Stimulated activated CD8-positive, alpha-beta memory T cell treated with anti-CD3 and anti-CD28 coated beads, Interleukin-7, amount 100 ng/mL, for 1 hour (primary cell): ENCODE data around the gene ADAM12.
"Not testable (repeated sequence)": the region's sequence is repeated elsewhere in the genome, so short reads cannot be mapped to it uniquely, and the experiment has no call there.

Source experiments
- DNase-seq, 2 donors: peaks; one replicate each; pipeline ENCODE4 v3.0.0-alpha.2; 2020; ENCODE audit warnings: low read depth in 2 of 2

The ADAM12 gene

DNA sequence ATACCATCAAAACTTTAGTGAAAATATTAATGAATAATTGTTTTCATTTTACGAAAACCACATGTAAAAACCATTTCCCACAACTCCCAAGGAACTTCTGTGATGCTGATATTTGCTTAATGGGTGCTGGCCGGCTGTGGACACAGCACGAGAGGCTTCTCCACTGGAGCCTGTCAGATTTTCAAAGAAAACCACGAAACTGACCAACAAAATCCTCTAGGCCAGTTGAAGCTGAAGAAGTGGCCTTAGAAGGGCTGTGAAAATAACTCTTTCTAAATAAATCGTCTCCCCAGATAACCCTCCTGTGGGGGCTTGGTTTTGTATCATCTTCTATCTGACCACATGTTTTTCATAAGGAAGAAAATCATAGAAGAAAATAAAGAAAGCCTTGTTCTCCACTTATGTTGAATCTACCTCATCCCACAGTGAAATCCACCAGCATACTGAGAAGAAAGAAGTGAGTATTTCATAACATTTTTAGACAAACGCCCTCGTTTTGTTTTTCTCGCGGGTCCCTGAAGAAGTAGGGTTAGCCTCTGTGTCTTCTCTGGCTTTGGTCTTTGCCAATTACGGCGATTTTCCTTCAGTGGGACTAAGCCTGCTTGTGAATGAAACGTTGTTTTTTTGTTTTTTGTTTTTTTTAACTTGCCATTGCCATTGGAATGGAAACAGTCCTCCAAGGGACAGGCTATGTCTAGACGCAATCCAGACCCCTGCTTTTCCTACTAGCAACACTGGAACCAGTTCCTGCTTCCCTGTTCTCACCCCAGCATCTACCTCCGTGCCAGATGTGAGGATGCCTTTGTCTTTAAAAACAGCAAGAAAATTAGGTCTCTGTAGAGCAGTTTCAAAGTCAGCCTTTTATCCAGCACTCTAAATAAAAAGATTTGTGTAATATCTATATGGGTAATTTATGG lies 123.9 kb downstream of the ADAM12 start:
- DNase-seq: no peak

DNA sequence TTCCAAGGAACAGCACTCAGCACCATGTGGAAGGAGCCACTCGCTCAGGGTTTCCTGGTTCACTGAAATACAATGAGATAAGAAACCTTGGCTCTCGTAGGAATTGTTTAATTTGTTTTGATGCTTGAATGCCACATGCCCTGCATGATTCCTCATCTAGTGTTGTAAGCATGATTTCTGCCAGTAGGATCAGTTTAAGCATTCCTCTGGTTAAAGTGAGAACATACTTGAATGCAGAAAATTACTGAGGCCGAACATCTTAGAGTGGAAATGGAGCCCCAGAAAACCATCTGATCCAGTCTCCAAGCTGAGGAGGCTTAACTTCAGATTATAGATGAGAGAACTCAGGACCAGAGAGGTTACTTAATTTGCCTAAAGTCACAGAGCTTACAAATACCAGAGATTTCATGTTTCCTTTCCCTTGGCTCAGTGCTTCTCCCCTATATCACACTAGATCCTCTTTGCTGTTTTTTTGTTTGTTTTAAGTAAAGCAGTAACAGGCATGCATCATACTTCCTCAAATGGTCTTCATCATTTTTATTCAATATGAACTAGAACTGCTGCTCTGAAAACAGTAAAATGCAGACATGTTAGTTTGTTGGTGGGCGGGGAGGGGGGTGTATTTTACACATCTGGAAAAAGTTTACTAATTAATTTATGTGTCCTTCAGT lies 125.1 kb downstream of the ADAM12 start:
- DNase-seq: no peak

DNA sequence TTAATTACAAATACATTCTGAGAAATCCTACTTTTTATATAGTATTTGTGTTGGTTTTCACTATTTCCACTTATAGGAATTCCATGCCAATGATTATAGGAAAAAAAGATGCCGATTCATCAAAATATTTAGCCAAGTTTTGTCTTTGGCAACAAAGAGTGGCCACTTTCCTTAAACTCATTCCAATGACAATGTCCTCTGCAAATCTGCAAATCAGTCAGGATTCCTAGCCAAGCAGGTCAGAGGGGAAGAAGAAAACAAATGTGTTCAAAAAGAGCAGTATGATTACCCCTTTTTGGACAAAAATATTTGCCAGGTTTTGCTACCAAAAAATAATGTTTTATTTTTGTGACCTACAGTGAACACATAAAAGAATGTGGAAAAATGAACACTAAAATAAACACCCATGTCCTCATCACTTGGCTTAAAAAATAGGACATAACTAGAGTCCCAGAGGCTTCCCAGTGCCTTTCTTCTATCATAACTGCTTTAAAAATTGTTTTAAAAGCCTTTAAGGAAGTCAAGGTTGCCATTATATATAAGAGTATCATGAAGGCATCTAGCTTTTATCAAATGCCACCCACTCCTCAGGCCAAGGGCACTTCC lies 125.9 kb downstream of the ADAM12 start:
- DNase-seq: no peak

DNA sequence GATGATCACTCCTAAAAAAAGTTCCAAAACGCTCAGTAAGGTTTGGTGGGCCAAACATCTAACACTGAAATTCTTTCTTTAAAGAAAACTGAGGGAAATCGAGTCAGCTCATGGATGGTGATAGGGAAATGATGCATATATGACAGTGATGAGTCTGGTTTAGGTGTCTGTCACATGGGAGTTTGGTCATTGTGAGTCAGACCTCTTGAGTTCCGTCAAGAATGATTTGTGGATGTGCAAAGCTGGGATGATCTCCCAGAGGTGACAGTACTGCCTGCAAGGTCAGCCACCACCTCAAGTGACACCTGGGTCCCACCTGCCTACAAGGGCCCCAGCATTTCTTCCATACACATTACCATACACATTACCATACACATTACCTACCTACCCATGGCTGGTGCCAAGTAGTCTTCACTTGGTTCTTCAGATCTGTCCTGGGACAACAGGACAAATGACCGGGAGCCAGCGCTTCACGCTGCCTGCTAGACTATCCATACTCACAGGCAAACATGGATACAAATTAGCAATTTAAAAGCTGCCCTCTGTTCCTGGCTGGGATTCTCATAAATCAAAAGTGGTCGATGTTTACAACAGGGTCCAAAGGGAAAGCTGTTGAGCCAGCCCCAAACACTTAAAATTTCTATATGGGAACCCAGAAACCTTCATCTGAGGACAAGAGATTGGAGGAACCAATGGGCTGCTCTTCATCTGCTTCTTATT lies 128.4 kb downstream of the ADAM12 start:
- no peak for DNase-seq

DNA sequence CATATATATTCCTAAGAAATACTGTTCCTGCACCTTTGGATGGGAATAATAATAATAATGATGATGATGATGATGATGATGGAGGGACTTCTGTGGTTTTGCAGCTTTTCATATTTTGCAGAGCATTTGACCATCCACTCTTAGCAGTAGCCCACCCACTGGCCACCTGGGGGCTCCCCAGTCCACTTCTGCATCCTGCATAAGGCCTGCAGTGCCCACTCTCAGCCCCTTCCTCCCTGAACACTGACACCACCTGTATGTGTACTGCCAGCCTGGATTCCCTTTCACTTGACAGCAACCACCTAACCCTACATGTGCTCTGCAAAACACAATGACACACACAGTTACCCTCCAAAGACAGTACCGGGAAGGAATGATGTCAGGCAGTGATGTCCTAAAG lies 131.4 kb downstream of the ADAM12 start:
- DNase-seq: no peak

DNA sequence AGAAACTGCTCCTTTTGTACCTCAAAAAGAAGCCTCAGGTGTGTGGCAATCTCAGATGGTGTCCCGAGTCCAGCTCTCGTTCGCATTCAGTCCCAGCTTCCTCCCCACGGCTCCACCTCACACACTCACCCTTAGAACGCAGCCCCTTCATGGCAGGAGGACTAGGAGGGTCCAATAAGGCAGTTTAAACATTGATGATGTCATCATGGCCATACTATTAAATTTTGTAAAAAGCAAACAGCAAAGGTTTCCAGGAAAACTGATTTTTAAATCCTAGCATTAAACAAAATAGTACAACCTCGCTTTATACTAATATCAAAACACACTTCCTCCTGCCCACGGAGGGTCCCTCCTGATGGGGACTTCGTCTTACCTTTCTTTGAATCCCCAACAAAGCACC lies 133.0 kb downstream of the ADAM12 start:
- DNase-seq: no peak

DNA sequence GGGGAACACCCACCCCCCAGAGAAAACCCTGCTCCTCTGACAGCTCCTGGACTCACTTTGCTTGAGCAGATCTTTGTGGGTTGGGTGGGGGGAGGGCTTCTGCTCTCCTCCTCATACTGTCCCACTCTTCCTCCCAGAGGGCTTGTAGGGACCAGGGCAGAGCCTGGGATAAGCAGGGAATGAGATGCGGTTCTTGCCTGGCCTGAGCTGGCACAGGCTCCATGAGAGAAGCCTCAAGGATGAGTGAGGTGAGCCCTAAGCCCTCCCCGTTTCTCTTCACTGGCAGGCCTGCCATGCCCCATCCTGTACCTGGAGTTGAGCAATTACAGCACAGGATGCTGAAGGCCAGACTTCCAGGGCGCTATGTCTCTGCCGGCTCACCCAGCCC lies 134.7 kb downstream of the ADAM12 start:
- DNase-seq: no peak

DNA sequence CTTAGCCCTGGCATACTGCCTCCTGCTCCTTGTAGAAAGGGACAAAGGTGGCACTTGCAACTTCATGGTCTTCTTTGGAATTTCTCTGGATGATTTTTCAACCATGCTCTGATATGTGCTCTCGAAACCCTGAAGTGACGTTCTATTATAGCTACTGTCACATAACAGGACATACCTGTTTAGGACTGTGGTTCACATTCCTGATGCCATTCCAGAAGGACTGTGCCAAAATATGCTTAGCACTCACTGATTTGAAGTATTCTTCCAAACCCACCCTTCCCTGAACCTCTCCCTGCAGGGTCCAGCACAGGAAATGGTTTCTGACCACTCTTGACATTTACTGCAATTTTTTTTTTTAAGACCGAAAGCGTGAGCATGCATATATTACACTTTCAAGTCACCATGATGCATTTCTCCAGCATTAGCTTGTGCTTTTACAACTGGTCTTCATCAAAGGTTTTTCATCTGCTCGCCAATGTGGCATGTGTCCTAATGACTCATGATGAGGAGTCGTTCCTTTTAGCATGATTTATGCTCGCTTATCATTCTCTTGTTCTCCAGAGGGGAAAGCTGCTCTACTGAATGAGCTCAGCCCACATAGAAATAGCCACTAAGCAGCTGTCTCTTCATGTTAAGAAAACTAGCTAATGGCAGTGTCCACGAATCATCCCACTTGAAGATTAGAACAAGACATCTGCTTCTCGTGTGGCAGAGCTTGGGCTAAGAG lies 135.2 kb downstream of the ADAM12 start:
- DNase-seq: no peak

DNA sequence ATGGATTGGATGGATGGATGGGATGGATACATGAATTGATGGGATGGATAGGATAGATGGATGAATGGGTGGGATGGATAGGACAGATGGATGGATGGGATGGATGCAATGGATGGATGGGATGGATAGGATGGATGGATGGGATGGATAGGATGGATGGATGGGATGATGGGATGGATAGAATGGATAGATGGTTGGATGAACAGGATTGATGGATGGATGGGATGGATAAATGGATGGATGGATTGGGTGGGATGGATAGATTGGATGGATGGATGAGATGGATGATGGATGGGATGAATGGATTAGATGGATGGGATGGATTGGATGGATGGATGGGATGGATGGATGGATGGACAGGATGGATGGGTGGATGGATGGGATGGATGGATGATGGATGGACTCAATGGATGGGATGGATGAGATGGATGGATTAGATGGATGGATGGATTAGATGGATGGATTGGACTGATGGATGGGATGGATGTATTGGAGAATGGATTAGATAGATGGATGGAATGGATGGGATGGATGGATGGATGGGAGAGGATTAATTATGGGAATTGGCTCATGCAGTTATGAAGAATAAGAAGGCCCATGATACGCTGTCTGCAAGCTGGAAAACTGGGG lies 136.4 kb downstream of the ADAM12 start:
- no peak for DNase-seq

DNA sequence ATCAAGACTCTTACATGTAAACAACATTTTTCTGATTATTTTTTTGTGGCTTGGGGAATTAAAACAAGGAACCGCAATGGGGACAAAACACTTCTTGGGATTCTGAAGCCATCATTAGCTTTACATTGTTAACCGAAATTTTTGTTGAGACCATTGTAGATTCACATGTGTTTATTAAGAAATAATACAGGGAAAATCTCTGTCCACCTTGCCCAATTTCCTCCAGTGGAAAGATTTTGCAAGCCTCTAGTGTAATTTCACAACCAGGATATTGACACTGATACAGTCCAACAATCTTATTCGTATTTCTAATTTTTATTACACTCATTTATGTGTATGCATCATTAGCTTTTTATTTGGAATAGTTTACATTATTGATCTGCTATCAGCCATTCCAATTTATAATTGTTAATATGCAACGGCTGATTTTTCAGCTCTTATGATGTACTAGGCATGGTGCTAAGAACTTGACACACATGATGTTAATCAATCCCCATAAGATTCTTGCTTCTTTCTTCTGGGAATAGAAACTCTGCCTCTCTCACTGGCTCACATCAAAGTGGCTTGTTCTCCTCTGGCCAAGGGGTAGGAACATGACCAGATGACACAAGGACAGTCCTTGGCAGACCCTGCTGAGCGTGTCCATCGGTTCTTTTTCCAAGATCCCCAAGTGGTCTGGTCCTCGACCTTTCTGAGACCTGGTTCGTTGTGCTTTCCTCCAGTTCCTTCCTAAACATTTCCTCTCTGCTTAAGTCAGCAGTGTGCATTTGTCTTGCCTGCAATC lies 137.6 kb downstream of the ADAM12 start:
- no peak for DNase-seq

DNA sequence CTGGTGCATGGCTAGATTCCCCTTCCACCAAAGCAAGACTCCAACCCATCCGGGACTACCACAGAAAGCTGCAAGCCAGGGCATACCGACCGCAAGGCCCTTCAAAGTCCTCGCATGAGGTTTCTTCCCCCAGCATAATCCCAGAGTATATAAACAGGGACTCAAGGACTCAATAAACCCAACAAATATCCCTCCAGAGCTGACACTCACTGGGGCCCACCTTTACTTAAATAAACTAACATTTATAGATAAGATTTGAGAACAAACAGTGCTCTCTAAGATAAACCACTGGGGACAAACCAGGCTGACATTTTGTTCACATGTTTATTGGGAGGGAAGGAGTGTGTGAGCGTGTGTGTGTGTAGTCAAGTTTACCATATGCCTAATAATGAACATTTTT lies 138.2 kb downstream of the ADAM12 start:
- DNase-seq: no peak

DNA sequence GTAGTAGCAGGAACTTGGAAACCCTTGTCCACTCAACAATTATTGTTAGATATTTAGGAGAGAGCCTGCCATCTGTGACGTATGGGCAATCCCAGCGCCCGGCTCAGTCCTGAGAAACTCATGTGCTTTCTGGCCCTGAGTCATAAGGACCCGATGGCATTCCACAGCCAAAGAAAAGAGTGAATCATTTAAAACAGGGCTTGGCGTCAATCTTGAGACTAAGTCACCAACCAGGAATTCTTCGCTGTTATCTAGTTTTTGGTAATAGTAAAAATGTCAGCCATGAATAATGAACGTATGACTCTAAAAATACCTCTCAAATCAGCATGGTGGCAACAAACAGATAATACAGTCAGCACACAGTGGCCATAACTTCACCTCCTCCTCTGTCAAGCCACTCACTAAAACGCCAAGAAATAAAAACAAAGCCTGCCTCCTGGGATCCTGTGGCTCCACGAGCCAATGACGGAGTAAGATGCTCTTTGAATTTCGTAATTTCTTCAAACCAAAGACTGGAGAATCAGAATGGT lies 140.8 kb downstream of the ADAM12 start:
- no peak for DNase-seq

DNA sequence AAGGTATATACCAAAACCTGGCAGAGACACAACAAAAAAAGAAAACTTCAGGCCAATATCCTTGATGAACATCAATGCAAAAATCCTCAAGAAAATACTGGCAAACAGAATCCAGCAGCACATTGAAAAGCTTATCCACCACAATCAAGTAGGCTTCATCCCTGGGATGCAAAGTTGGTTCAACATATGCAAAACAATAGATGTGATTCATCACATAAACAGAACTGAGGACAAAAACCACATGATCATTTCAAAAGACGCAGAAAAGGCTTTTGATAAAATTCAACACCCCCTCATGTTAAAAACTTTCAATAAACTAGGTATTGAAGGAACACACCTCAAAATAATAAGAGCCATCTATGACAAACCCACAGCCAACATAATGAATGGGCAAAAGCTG lies 141.9 kb downstream of the ADAM12 start:
- DNase-seq: not testable (repeated sequence)

DNA sequence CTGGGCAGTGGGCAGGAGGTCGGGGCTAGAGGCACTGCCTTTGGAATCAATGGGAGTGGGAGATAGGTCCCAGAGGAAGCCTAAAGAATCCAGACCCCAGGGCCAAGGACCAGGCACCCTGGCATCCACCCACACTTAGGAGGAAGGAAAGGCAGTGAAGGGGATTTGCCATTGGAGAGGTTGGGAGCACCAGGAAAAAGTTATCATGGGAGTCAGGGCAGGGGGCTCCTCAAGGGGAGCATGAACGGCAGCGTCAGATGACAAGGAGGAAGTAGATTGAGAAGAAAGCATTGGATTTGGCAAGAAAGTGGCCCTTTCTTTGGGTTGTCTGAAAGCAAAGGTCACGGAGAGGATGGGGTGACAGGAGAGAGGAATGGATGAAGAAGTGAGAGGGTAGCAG lies 142.8 kb downstream of the ADAM12 start:
- DNase-seq: no peak

DNA sequence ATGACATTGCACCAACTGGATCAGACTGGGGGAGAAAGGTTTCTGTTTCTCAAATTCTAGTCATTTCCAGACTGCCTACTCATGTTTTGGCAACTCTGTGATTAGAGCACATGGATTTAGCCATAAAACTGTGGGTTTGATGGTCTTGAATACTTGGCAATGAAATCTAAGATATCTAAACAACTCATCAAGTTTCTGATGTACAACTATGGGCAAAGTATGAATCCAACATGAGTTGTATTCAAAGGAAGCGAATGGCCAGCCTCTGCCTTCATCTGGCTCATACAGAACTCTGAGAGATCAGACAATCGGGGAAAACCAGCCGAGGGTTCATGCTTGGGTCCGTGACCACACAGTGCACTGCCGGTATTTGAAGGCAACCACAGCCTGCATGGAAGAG lies 144.3 kb downstream of the ADAM12 start:
- no peak for DNase-seq

DNA sequence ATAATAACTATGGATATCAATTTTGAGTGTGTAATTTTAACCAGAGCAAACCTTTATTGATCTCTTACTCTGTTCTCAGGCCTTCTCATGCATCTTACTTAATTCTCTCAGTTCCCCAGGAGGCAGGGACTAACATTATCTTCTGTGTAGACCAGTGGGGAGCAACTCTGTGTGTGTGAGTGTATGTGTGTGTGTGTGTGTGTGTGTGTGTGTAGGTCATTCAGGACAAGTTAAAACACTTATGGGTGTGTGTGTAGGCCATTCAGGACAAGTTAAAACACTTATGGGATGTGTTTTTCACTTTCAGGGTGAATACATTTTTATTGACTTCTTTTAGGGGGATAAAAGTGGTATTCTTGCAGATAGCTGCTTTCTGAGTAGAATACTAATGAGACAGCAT lies 145.0 kb downstream of the ADAM12 start:
- no peak for DNase-seq

DNA sequence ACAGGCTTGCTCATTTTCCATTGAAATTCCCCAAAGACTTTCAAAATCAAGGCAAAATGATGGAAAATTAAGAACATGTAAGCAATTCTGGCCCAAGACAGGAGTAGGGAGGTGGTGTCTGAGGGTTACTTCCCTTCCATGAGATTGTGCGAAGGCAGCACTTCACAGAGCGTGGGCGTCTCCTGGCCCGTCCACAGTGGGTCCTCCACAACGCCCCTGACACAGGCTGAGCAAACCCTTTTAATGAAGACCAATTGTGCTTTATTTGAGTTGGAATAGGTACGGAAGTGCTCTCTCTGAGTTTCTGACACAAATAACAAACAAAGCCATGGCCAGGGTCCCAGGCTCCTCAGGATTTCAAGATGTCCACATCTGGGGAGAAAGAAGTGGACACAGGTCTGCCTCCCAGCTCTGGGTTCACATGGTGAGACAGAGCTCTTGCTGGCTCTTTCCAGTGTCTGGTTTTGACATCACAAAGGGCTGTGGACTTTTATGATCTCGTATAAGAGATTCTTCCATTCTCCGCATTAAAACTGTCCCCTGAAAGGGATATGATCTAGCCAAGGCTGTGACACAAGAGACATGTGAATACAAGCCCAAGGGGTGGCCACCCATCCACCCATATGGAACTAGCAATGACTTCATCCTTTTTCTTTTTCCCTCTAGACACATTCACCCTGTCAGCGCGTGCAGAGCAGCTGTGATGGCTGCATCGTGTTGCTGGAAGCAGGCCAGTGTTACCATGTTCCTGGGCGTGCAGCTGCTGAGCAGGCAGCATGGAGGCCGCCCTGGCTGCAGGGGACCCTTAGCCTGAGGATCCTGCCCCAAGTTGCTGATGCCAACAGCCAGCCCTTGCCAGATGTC lies 145.6 kb downstream of the ADAM12 start:
- no peak for DNase-seq

DNA sequence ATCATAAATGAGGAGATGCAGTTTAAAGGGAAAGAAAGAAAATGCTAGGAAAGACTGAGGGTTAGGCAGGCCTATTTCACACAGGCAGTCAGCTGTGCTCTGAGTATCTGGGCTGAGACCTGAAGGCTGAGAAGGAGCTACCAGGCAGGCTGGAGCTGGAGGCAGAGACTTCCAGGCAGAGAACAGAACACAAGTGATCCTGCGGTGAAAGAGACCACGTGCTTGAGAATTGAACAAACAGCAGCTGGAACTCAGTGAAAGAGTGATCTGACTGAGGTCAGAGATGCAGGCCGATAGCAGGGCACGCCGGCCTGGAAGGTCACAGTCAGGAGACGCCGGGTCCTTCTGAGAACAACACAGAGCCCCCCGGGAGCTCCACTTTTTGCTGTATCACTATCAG lies 147.8 kb downstream of the ADAM12 start:
- no peak for DNase-seq

DNA sequence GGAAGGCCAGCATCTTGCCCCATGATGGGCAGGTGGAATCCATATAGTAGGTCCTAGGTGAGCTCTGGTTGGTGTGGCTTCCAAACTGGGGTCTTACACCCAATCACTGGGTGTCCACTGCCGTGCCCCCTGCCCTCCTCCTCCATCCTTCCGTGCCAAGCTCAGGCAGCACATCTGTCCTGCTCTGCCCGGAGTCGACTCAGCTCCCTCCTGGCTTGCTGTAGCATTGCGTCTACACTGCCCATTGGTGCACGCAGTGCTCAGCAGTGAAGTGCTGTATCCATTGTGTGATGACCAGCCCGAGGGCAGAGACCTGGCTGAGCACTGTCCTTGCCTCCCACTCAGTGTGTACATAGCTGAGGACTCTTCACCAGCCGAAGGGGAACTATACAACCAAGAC lies 148.4 kb downstream of the ADAM12 start:
- DNase-seq: no peak
